ENCODE data around the gene TLK1. TPM values are rescaled to one million over a fixed set of nuclear protein-coding genes. Genes with fewer than 3 reads are reported as not detected.

The TLK1 gene
- total RNA-seq, 1 experiment from 2014 or later = 10.1 TPM

DNA sequence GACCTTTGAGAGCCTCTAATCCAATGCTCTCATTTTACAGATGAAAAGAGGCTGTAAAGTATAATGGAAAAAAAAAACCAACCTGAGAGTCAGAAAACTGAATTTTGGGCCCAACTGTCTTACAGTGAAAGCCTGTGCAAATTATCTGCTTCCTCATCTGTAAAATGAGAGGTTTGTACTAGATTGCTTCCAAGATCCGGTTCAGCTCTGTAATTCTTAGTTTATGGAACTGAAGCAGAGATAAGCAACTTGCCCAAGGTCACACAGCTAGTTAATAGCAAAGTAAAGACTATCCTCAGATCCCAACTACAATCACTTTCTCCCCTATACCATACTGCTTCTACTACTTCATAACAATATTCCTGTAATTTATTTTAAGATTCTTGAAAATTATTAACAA is 6.3 kb downstream of the TLK1 start:
- ChIA-PET CTCF (no interaction called here), POLR2A (ENCODE audit: unreplicated experiment) (interaction anchor here (0.6 to 0.7 kb wide), 4 partner anchors 8 to 279 kb away, joined by 3 to 17 read pairs (median 10); partner anchors contain the start of gene METTL8)
- DNase-seq = peak; percentile 14
- Histone ChIP-seq H3K9ac (ENCODE audit: low read length) (no peak overlapping the region), H3F3A (ENCODE audit: low read length, unreplicated experiment) (no peaks in the 10 kb centered on the region), H4K20me1 (ENCODE audit: low read length) (peaks cover 55% of the 10 kb centered on the region), H3K9me3 (ENCODE audit: low read length) (no peaks in the 10 kb centered on the region), H3K4me3 (ENCODE audit: low read length) (no peak overlapping the region), H3K27ac (ENCODE audit: low read length) (no peak overlapping the region), H2AFZ (ENCODE audit: low read length) (no peak overlapping the region), H3K79me2 (ENCODE audit: low read length) (peaks cover 99% of the 10 kb centered on the region), H3K27me3 (ENCODE audit: low read length) (no peaks in the 10 kb centered on the region), H3K4me2 (ENCODE audit: low read length) (peak overlapping the region; percentile 36), H3K9me2 (replicated peaks; ENCODE audit: low read length) (no peaks in the 10 kb centered on the region), H3K36me3 (ENCODE audit: low read depth, low read length) (no peaks in the 10 kb centered on the region), H3K4me1 (ENCODE audit: insufficient read depth, low read length) (peaks cover 21% of the 10 kb centered on the region)
- TF ChIP-seq, protein P1, sequence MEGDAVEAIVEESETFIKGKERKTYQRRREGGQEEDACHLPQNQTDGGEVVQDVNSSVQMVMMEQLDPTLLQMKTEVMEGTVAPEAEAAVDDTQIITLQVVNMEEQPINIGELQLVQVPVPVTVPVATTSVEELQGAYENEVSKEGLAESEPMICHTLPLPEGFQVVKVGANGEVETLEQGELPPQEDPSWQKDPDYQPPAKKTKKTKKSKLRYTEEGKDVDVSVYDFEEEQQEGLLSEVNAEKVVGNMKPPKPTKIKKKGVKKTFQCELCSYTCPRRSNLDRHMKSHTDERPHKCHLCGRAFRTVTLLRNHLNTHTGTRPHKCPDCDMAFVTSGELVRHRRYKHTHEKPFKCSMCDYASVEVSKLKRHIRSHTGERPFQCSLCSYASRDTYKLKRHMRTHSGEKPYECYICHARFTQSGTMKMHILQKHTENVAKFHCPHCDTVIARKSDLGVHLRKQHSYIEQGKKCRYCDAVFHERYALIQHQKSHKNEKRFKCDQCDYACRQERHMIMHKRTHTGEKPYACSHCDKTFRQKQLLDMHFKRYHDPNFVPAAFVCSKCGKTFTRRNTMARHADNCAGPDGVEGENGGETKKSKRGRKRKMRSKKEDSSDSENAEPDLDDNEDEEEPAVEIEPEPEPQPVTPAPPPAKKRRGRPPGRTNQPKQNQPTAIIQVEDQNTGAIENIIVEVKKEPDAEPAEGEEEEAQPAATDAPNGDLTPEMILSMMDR (conservative IDR thresholded peaks at IDR 0.05; ENCODE audit: low read depth, low read length) = no peak
- TF ChIP-seq EZH2 (IDR thresholded peaks at IDR 0.05; ENCODE audit: low read length, unreplicated experiment) = no peak
- no peak for TF ChIP-seq EZH2phosphoT487 (IDR thresholded peaks at IDR 0.05; ENCODE audit: borderline replicate concordance, low read length)
- intact Hi-C loops (cut with micrococcal nuclease) = no loop called here
- ATAC-seq = peak; percentile 21; the same call in 1 of the 2 replicates
- no TSS peak for BruUV-seq (replicated peaks)

DNA sequence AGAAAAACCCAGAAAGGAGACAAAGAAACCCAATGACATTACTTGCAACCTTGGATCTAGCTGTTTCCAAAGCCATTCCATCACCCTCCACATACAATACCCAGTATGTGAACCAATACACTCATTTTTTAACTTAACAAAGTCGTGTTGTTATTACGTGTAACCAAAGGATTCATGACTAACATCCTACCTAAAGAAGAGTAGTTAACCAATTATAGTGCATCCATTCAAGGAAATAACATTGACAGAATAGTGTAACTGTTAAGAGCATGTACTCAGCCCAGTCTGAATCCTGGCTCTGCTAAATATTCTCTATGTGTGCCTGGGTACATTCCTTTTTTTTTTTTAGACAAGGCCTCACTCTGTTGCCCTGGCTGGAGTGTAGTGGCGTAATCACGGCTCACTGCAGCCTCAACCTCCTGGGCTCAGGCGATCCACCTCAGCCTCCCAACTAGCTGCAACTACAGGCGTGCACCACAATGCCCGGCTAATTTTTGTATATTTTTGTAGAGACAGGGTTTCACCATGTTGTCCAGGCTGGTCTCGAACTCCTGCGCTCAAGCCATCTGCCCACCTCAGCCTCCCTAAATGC is 9.9 kb downstream of the TLK1 start:
- peaks cover 98% of the 10 kb centered on the region for H3K79me2 ChIP-seq (ENCODE audit: low read length)
- no peak overlapping the region for H3K27ac ChIP-seq (ENCODE audit: low read length)
- POLR2A ChIA-PET (ENCODE audit: unreplicated experiment) = no interaction called here
- H3K9me3 ChIP-seq (ENCODE audit: low read length) = no peaks in the 10 kb centered on the region
- intact Hi-C loops (cut with micrococcal nuclease) = no loop called here
- H3K4me1 ChIP-seq (ENCODE audit: insufficient read depth, low read length) = peaks cover 26% of the 10 kb centered on the region
- no peak overlapping the region for H3K9ac ChIP-seq (ENCODE audit: low read length)
- DNase-seq = no peak
- H3K36me3 ChIP-seq (ENCODE audit: low read depth, low read length) = no peaks in the 10 kb centered on the region
- H3K27me3 ChIP-seq (ENCODE audit: low read length) = no peaks in the 10 kb centered on the region
- CTCF ChIA-PET = interaction anchor here (0.6 kb wide), 1 partner anchor 75 kb away, joined by 3 read pairs; no protein-coding TSS in a partner anchor
- H3K4me2 ChIP-seq (ENCODE audit: low read length) = no peak overlapping the region
- TF ChIP-seq, protein P1 (conservative IDR thresholded peaks at IDR 0.05; ENCODE audit: low read depth, low read length) = no peak
- TF ChIP-seq EZH2 (IDR thresholded peaks at IDR 0.05; ENCODE audit: low read length, unreplicated experiment) (no peak), EZH2phosphoT487 (IDR thresholded peaks at IDR 0.05; ENCODE audit: borderline replicate concordance, low read length) (no peak)
- no peak overlapping the region for H2AFZ ChIP-seq (ENCODE audit: low read length)
- BruUV-seq (replicated peaks) = no TSS peak
- H3F3A ChIP-seq (ENCODE audit: low read length, unreplicated experiment) = no peaks in the 10 kb centered on the region
- H3K4me3 ChIP-seq (ENCODE audit: low read length) = no peak overlapping the region
- H4K20me1 ChIP-seq (ENCODE audit: low read length) = peaks cover 45% of the 10 kb centered on the region
- no peaks in the 10 kb centered on the region for H3K9me2 ChIP-seq (replicated peaks; ENCODE audit: low read length)
- ATAC-seq = no peak

DNA sequence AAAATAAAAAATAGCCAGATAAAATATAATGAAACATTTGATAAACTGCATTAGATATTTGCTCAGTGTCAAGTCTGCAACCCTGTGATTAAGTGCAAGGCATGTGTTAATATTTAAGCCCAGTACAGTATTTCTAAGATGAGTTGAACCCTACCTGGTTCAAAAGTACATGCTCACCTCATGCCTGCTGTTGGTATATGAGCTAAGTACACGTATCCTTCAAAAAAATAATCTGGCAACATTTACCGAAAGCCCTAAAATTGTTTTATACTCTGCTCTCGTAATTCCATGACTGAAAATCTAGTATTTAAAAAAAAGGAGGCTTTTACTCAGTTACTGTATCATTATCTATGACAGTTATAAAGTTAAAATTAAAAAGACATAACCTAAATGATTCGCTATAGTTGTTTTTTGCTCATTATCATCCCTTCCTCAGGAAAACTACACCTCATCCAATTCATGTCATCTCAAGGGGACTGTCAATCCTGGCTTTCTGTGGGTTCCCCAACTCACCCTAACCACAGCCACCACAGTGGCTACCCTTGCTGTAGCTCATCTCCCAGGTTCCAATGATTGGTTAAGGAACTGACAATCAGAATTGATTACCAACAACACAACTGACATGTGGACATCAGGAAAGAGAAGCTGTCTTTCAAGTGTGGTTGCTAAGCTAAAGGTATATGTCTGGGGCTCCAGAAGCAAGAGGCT is 10.6 kb downstream of the TLK1 start:
- DNase-seq = no peak
- Histone ChIP-seq H3K36me3 (ENCODE audit: low read depth, low read length) (no peaks in the 10 kb centered on the region), H3K27me3 (ENCODE audit: low read length) (no peaks in the 10 kb centered on the region), H3K9me3 (ENCODE audit: low read length) (no peaks in the 10 kb centered on the region), H3F3A (ENCODE audit: low read length, unreplicated experiment) (no peaks in the 10 kb centered on the region), H3K27ac (ENCODE audit: low read length) (no peak overlapping the region), H3K9ac (ENCODE audit: low read length) (no peak overlapping the region), H2AFZ (ENCODE audit: low read length) (no peak overlapping the region), H3K4me3 (ENCODE audit: low read length) (no peak overlapping the region), H4K20me1 (ENCODE audit: low read length) (peaks cover 45% of the 10 kb centered on the region), H3K4me1 (ENCODE audit: insufficient read depth, low read length) (peaks cover 24% of the 10 kb centered on the region), H3K4me2 (ENCODE audit: low read length) (no peak overlapping the region), H3K9me2 (replicated peaks; ENCODE audit: low read length) (no peaks in the 10 kb centered on the region), H3K79me2 (ENCODE audit: low read length) (peaks cover 98% of the 10 kb centered on the region)
- ChIA-PET POLR2A (ENCODE audit: unreplicated experiment) (no interaction called here), CTCF (interaction anchor here (0.6 kb wide), 1 partner anchor 76 kb away, joined by 3 read pairs; no protein-coding TSS in a partner anchor)
- intact Hi-C loops (cut with micrococcal nuclease) = no loop called here
- TF ChIP-seq EZH2phosphoT487 (IDR thresholded peaks at IDR 0.05; ENCODE audit: borderline replicate concordance, low read length) (no peak), EZH2 (IDR thresholded peaks at IDR 0.05; ENCODE audit: low read length, unreplicated experiment) (no peak)
- TF ChIP-seq, protein P1 (conservative IDR thresholded peaks at IDR 0.05; ENCODE audit: low read depth, low read length) = no peak
- ATAC-seq = no peak
- no TSS peak for BruUV-seq (replicated peaks)
